Astrocyte (in vitro differentiated cells and primary cell): ENCODE data around the gene OSBPL5. TPM values are rescaled to one million over a fixed set of nuclear protein-coding genes. Genes with fewer than 3 reads are reported as not detected.
A peak's percentile ranks its signal among the peaks of the same experiment; 100 is the strongest.

ENCODE experiments used
- DNase-seq: peaks from one replicate; pipeline ENCODE4 v3.0.0-alpha.2; 2010; ENCODE audit warnings: low read depth
- FAIRE-seq: peaks from 2 replicates; lab custom pipeline; 2011; peaks lifted over from hg19 to GRCh38; lab: Jason Lieb, UNC
- H2AFZ ChIP-seq: 2 replicates; pipeline ENCODE4 v1.6.0; 2012; ENCODE audit warnings: low read depth, low read length, inconsistent platforms
- H3K27ac ChIP-seq: 2 replicates; pipeline ENCODE4 v1.5.1; 2011; ENCODE audit warnings: low read depth, low read length, inconsistent platforms
- H3K27me3 ChIP-seq: 2 replicates; pipeline ENCODE4 v1.6.0; 2011; ENCODE audit warnings: low read length, inconsistent platforms; ENCODE audit not compliant: insufficient read depth
- H3K36me3 ChIP-seq: 2 replicates; pipeline ENCODE4 v1.5.1; 2011; ENCODE audit warnings: low read length, inconsistent platforms; ENCODE audit not compliant: insufficient read depth
- H3K4me1 ChIP-seq: 2 replicates; pipeline ENCODE4 v1.5.1; 2011; ENCODE audit warnings: low read length, inconsistent platforms; ENCODE audit not compliant: insufficient read depth
- H3K4me2 ChIP-seq: 2 replicates; pipeline ENCODE4 v1.6.0; 2012; ENCODE audit warnings: low read length, inconsistent platforms
- H3K4me3 ChIP-seq: 2 replicates; pipeline ENCODE4 v1.5.1; 2011; ENCODE audit warnings: low read depth, mild to moderate bottlenecking, low read length, inconsistent platforms; ENCODE audit not compliant: insufficient read depth
- H3K79me2 ChIP-seq: 2 replicates; pipeline ENCODE4 v1.6.0; 2012; ENCODE audit warnings: mild to moderate bottlenecking, low read length, inconsistent platforms; ENCODE audit not compliant: insufficient read depth
- H3K9ac ChIP-seq: 2 replicates; pipeline ENCODE4 v1.6.0; 2012; ENCODE audit warnings: mild to moderate bottlenecking, low read length, inconsistent platforms
- H3K9me3 ChIP-seq: 2 replicates; pipeline ENCODE4 v1.5.1; 2012; ENCODE audit warnings: low read depth, mild to moderate bottlenecking, low read length, inconsistent platforms; ENCODE audit not compliant: insufficient read depth
- H4K20me1 ChIP-seq: 2 replicates; pipeline ENCODE4 v1.6.0; 2012; ENCODE audit warnings: low read length, inconsistent platforms; ENCODE audit not compliant: insufficient read depth
- H3K27ac Mint-ChIP-seq: one replicate; pipeline ENCODE4 v1.8.0; 2021; ENCODE audit warnings: mild to moderate bottlenecking, mixed read lengths; ENCODE audit not compliant: unreplicated experiment
- H3K27me3 Mint-ChIP-seq: one replicate; pipeline ENCODE4 v1.8.0; 2021; ENCODE audit warnings: low read depth, mixed read lengths; ENCODE audit not compliant: unreplicated experiment
- H3K36me3 Mint-ChIP-seq: one replicate; pipeline ENCODE4 v1.8.0; 2021; ENCODE audit warnings: low read depth, mixed read lengths; ENCODE audit not compliant: unreplicated experiment
- H3K4me1 Mint-ChIP-seq: one replicate; pipeline ENCODE4 v1.8.0; 2021; ENCODE audit warnings: low read depth, mixed read lengths; ENCODE audit not compliant: unreplicated experiment
- H3K4me3 Mint-ChIP-seq: one replicate; pipeline ENCODE4 v1.8.0; 2021; ENCODE audit warnings: mild to moderate bottlenecking, moderate library complexity, mixed read lengths; ENCODE audit not compliant: unreplicated experiment
- H3K9me3 Mint-ChIP-seq: one replicate; pipeline ENCODE4 v1.8.0; 2021; ENCODE audit warnings: mild to moderate bottlenecking, mixed read lengths; ENCODE audit not compliant: unreplicated experiment
- CTCF ChIP-seq: IDR thresholded peaks from 2 replicates; pipeline ENCODE4 v1.5.1; 2011; ENCODE audit warnings: low read depth, mild to moderate bottlenecking, inconsistent platforms, low read length, moderate library complexity; ENCODE audit not compliant: insufficient read depth
- EZH2 ChIP-seq: IDR thresholded peaks from 2 replicates; pipeline ENCODE4 v1.6.1; 2012; ENCODE audit warnings: mild to moderate bottlenecking, low read length, inconsistent platforms; ENCODE audit not compliant: insufficient read depth
- total RNA-seq: library from RNA; stranded (reverse); gene quantifications from 2 replicates; pipeline ENCODE4 v1.2.1, GENCODE V29; 2021

OSBPL5 gene
- total RNA-seq, 1 donor from 2014 or later: 29.0 TPM

GRCh38 chr11:3157381-3158130 lies 7.6 kb downstream of the OSBPL5 start:
- peaks cover 36% of the 10 kb centered on the region for H3K4me1 Mint-ChIP-seq
- DNase-seq (no peak), FAIRE-seq (no peak)
- no peaks in the 10 kb centered on the region for H3K9me3 Mint-ChIP-seq
- Histone ChIP-seq H2AFZ (no peak overlapping the region), H3K9me3 (no peaks in the 10 kb centered on the region), H3K79me2 (peaks cover 91% of the 10 kb centered on the region), H3K27ac (no peak overlapping the region), H3K4me1 (peaks cover 51% of the 10 kb centered on the region), H3K4me2 (no peak overlapping the region), H3K9ac (no peak overlapping the region), H3K36me3 (no peaks in the 10 kb centered on the region), H3K27me3 (no peaks in the 10 kb centered on the region), H3K4me3 (no peak overlapping the region), H4K20me1 (peaks cover 89% of the 10 kb centered on the region)
- no peak overlapping the region for H3K4me3 Mint-ChIP-seq
- TF ChIP-seq CTCF (no peak), EZH2 (no peak)
- no peak overlapping the region for H3K27ac Mint-ChIP-seq
- H3K36me3 Mint-ChIP-seq: peaks cover 8% of the 10 kb centered on the region
- H3K27me3 Mint-ChIP-seq: no peaks in the 10 kb centered on the region

GRCh38 chr11:3156661-3157311 lies 8.3 kb downstream of the OSBPL5 start:
- Histone ChIP-seq H3K4me1 (peaks cover 53% of the 10 kb centered on the region), H3K4me3 (no peak overlapping the region), H3K79me2 (peaks cover 91% of the 10 kb centered on the region), H3K27me3 (no peaks in the 10 kb centered on the region), H3K9ac (no peak overlapping the region), H3K36me3 (no peaks in the 10 kb centered on the region), H3K4me2 (no peak overlapping the region), H2AFZ (no peak overlapping the region), H3K9me3 (no peaks in the 10 kb centered on the region), H4K20me1 (peaks cover 89% of the 10 kb centered on the region), H3K27ac (no peak overlapping the region)
- H3K27ac Mint-ChIP-seq: no peak overlapping the region
- no peak overlapping the region for H3K4me3 Mint-ChIP-seq
- TF ChIP-seq CTCF (no peak), EZH2 (no peak)
- peaks cover 43% of the 10 kb centered on the region for H3K4me1 Mint-ChIP-seq
- DNase-seq: no peak
- no peaks in the 10 kb centered on the region for H3K27me3 Mint-ChIP-seq
- H3K36me3 Mint-ChIP-seq: peaks cover 10% of the 10 kb centered on the region
- no peaks in the 10 kb centered on the region for H3K9me3 Mint-ChIP-seq
- FAIRE-seq: no peak

- H3K4me1 Mint-ChIP-seq: peaks cover 45% of the 10 kb centered on the region
- DNase-seq: no peak
- no peak overlapping the region for H3K9ac ChIP-seq
- H3K79me2 ChIP-seq: peaks cover 91% of the 10 kb centered on the region
- H3K9me3 Mint-ChIP-seq: no peaks in the 10 kb centered on the region
- TF ChIP-seq CTCF (no peak), EZH2 (no peak)
- H3K4me1 ChIP-seq: peaks cover 53% of the 10 kb centered on the region
- no peak for FAIRE-seq
- no peak overlapping the region for H2AFZ ChIP-seq
- peaks cover 13% of the 10 kb centered on the region for H3K36me3 Mint-ChIP-seq
- H3K4me2 ChIP-seq: peak overlapping the region; percentile 13
- H4K20me1 ChIP-seq: peaks cover 89% of the 10 kb centered on the region
- no peaks in the 10 kb centered on the region for H3K36me3 ChIP-seq
- no peak overlapping the region for H3K4me3 ChIP-seq
- no peak overlapping the region for H3K4me3 Mint-ChIP-seq
- no peaks in the 10 kb centered on the region for H3K27me3 ChIP-seq
- no peak overlapping the region for H3K27ac ChIP-seq
- H3K27me3 Mint-ChIP-seq: no peaks in the 10 kb centered on the region
- no peak overlapping the region for H3K27ac Mint-ChIP-seq
- H3K9me3 ChIP-seq: no peaks in the 10 kb centered on the region
These were observed 8.8 kb downstream of the OSBPL5 start for GRCh38 chr11:3156282-3156660.
